GM18499 (cell line): ENCODE results near the gene THSD7A.

ENCODE experiments used
- ATAC-seq: cut with Tn5 transposase; IDR thresholded peaks from one replicate; pipeline ENCODE4 v1.9.1; 2021; ENCODE audit warnings: moderate number of reproducible peaks; ENCODE audit not compliant: insufficient read depth, unreplicated experiment

THSD7A gene

GRCh38 chr7:11366118-11366517 lies 465.9 kb downstream of the THSD7A start:
- ATAC-seq = no peak

GRCh38 chr7:11358637-11359036 lies 473.4 kb downstream of the THSD7A start:
- no peak for ATAC-seq

- ATAC-seq = no peak
These were observed 476.5 kb downstream of the THSD7A start for GRCh38 chr7:11355399-11356005.

DNA sequence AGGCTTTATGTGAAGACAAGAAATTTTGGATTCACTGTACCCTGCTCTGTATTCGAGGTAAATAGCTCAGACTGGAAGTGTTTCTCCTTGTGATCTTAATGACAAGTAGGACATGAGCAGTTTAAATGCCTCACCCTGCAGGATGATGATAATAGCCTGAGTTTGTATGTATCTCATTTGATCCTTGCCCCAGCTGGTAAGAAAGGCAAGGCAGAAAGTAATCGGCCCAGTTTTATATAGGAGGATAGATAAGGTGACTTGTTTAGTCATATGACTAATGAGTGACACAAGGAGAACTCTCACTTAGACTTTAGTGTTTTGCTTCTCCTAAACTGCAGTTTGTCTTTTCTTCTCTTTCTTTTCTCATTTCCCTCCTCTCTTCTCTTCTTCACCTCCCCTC lies 485.7 kb downstream of the THSD7A start:
- ATAC-seq = no peak

GRCh38 chr7:11345621-11346020 lies 486.4 kb downstream of the THSD7A start:
- no peak for ATAC-seq

DNA sequence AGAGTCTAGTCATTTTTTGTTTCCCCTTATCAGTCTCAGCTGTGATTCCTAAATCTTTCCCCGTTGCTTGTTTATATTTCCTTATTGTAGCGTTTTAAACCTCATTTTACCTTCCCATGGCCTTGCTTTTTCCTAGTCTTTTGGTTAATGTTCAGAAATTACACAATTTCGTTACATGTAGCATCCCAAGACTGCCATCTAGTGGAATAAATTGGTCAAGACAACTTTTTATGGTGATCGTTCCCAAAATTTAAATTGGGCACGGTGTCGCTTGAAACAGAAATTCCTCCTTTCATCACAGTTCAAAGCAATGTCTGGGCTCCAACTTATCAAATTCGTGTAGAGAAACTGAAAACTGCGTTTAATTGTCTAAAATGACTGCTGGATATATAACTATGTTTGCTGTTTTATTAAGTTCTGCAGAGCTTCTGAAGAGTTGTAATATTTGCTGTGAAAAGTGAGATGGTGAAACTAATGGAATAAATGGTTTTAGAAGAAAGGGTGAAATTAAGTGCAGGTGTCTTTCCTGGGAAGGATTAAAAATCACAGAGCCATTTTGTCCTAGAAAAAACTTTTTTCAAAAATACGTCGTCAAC lies 488.1 kb downstream of the THSD7A start:
- ATAC-seq = no peak

DNA sequence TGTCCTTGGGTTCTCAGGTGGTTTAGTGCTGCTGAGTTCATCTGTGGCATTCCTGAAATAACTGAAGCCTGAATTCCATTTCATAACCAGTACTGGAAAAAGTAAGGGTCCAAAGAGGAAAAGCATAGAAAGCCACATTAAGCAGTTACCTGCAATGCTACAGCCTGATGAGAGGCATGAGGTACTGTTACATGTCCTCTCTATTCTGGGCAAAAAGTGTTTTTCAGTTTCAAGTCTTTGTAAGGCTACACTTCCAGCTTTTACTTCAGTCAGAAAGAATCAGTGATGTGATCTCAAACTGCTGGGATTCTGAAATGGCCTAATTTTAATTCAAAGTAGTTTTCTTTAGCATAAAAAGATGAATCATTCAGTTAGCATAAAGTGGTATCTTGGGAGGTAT lies 488.9 kb downstream of the THSD7A start:
- no peak for ATAC-seq

GRCh38 chr7:11341285-11341944 lies 490.6 kb downstream of the THSD7A start:
- no peak for ATAC-seq

GRCh38 chr7:11336432-11336831 lies 495.6 kb downstream of the THSD7A start:
- ATAC-seq = no peak

- no peak for ATAC-seq
These were observed 496.1 kb downstream of the THSD7A start for GRCh38 chr7:11335947-11336346.

DNA sequence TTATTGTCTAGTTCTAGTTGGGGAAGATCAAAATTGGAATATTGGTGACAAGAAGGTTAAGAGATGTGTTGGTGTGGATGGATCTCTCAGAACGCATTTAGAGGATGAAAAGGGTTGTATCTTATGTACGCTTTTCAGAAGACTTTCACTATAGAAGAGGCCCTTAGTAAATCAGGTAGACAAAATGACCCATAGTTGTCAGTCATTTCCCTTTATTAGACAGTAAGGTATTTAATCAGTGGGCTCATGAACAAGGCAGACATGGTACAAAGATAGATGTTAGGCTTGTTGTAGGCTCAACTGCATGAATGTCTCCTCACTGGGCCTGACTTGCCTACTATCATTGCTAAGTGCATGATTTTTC lies 499.2 kb downstream of the THSD7A start:
- peak; percentile 33 for ATAC-seq

- ATAC-seq = peak; percentile 97
These were observed 499.7 kb downstream of the THSD7A start for GRCh38 chr7:11332186-11332864.

DNA sequence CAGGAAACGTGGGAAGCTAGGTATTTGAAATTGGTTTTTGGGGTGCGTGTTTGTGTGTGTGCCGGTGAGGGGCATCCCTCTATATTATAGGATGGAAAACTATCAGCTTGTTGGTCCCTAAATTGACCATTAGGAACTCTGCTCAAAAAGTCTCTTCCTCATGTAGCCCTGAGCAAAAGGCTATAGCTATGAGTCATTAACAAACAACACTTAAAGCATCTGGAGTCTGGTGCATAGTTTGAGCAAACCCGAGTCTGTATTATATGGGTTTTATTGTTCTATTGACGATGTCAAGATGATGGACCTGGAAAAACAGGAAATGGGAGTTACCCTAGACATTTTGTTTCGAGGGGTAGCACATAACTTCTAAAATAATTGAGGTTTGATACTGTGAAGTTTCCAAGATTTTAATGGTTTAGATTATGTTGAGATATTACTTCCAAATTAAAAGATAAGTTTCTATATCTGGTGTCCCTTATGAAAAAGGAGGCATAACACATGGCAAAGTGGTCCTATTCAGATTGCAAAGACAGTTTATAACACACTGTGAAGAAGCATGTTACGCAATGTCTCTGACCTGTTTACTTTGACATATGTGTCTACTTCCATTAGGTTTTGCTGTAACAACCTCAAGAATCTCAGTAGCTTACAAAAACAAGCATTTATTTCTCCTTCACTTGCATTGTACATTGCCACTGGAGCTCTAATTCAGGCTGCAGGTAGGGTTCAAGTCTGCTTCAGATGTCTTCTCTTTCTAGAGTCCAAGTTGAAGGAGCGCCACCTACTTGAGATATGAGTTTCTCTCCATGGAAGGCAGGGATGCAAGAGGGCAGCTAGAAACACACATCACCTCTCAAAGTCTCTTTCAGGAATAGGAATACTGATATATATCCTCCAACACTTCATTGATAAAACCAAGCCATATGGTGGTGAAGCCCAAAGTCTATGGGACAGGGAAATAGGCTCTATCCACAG lies 500.6 kb downstream of the THSD7A start:
- ATAC-seq = no peak

DNA sequence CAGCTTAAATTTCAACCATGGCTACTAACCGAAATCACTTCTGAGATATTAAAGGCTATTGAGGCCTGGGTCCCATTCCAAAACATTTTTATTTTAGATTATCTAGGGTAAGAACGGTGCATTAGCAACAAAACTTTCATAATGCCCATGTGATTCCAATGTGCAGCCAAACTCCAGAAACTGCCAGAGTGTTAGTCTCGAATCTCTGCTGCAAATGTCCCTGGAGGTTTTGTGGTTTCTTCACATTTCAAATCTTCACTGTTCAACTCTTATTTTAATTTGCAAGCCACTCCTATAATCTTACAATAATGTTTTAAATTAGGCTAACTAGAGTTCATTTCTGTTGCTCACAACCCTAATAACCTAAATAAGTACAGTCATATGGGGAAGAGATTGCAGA lies 501.3 kb downstream of the THSD7A start:
- ATAC-seq = no peak

DNA sequence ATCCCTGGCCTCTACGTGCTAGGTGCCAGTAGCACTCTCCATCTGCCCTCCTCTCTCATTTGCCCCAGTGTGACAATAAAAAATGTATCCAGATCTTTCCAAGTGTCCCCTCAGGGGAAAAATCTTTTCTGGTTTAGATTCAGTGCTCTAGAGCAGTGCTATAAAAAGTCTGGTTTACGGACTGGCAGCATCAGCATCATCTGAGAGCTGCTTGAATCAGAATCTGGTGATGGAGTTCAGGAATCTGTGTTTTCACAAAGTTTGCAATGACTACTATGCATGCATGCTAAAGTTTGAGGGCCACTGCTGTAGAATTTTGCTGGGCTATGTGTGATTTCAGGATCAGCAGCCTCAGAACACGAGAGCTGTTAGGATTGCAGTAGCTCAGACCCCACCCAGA lies 501.8 kb downstream of the THSD7A start:
- ATAC-seq = no peak

GRCh38 chr7:11329626-11330025 lies 502.4 kb downstream of the THSD7A start:
- ATAC-seq = no peak

DNA sequence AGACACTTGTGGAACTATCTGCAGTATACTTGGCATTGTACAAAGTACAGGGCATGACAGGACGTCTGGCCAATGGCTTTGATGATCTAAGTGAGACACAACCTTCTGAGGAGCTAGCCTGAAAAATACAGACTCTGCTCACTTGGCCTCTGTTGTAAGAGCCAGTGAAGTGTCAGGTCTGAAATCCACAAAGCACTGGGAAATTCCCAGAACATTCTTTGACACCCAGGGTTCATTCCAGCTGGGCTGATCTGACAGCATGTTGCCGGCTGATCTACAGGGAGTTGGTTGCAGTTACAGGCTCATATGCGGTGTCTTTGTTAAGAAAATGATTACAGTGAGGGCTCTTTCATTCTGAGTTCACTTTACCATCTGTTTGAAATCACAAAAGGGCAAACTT lies 503.7 kb downstream of the THSD7A start:
- no peak for ATAC-seq

DNA sequence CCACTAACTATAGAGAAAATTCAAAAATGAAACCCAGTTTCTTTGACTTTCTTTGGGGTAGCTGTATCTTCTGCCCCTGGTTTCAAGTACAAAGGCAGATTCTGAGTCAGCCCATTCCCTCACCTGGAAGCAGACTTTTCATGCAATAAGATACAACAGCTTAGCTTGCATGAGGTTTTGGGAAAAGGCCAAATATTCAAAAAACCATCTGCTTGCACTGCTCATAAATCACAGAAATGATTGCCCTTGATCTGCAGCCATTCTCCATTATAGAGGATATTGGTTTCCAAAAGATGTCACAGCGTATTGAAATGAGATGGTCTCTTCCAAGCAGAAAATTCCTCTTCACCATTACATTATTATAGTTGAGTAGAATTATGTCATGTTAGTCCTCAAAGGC lies 504.4 kb downstream of the THSD7A start:
- ATAC-seq = no peak
